ENCODE results near the gene DPM1. TPM values are rescaled to one million over a fixed set of nuclear protein-coding genes. Genes with fewer than 3 reads are reported as not detected.

The DPM1 gene
- total RNA-seq, 1 experiment from 2014 or later, result 65.5 TPM

DNA sequence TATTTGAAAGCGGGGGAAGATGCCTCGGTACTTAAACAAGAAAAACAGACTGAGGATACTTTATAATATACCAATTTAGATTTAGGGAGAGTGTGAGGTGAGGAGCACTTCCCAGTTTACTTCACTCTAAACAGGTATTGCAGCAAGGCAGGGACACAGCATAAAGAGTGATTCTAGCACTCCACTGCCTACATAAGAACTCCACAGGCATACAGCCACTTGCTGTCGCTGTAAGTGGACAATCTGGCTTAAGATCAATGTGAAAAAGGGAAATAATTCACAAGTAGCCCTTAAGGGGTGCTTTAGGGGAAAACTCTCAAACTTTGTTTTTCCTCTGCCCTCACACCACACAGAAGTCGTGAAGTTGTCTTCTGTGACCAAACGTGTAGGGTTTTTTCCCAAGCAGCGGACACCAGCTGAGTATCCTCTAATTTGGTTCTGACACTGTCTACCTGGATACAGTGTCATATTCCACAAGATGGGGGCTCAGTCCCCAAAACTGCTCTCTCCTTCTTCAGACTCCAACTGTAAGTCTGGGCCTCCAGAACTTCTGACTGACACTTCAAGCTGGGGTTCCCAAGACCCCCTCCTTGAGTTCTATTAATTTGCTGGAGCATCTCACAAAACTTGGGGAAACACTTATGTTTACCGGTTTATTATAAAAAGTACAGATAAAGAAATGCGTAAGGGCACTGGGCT, 36.4 kb downstream of the DPM1 start:
- POLR2A ChIA-PET, result no interaction called here
- no peak for TF ChIP-seq YY1 (IDR thresholded peaks at IDR 0.05; ENCODE audit: extremely low read depth, insufficient replicate concordance, low read depth, low read length)
- Histone ChIP-seq H2AFZ (ENCODE audit: low read depth, low read length, poor library complexity, severe bottlenecking) (no peak overlapping the region), H3K79me2 (ENCODE audit: insufficient read depth, low read length) (peaks cover 100% of the 10 kb centered on the region), H3K27ac (ENCODE audit: low read depth, low read length) (no peak overlapping the region), H3K9me3 (ENCODE audit: control insufficient read depth in 1 of 2, insufficient read depth in 1 of 2, low read depth in 1 of 2, low read length in 2 of 2) (no peaks in the 10 kb centered on the region), H3K9ac (ENCODE audit: low read length) (no peak overlapping the region), H3K4me1 (ENCODE audit: control insufficient read depth in 1 of 2, insufficient read depth in 2 of 2, low read length in 2 of 2) (no peaks in the 10 kb centered on the region), H3K36me3 (ENCODE audit: control insufficient read depth in 1 of 2, insufficient read depth in 2 of 2, low read length in 2 of 2) (peaks cover 23 to 39% of the 10 kb centered on the region in 2 experiments), H3K4me2 (ENCODE audit: low read length) (no peak overlapping the region), H3K4me3 (replicated peaks in 1 of 2; ENCODE audit: low read depth in 1 of 2, low read length in 2 of 2) (no peak overlapping the region), H3K9me2 (ENCODE audit: insufficient read depth) (no peaks in the 10 kb centered on the region), H4K20me1 (ENCODE audit: insufficient read depth) (peaks cover 71% of the 10 kb centered on the region; the same call in 1 of the 2 replicates), H3K27me3 (ENCODE audit: insufficient read depth, low read length) (no peaks in the 10 kb centered on the region)
- intact Hi-C loops (cut with micrococcal nuclease), result no loop called here
- DNase-seq (ENCODE audit: low read depth, low spot score) (no peak), ATAC-seq (no peak)
- CTCF ChIA-PET, result interaction anchor here (0.8 kb wide), 1 partner anchor 7 kb away, joined by 5 read pairs; no protein-coding TSS in a partner anchor
- RAD21 ChIA-PET (ENCODE audit: low non-redundant PET in 1 of 2, low total read pairs in 2 of 2, uncharacterized antibody in 2 of 2, unreplicated experiment in 2 of 2), result no interaction called here
- BruUV-seq (replicated peaks), result no TSS peak

DNA sequence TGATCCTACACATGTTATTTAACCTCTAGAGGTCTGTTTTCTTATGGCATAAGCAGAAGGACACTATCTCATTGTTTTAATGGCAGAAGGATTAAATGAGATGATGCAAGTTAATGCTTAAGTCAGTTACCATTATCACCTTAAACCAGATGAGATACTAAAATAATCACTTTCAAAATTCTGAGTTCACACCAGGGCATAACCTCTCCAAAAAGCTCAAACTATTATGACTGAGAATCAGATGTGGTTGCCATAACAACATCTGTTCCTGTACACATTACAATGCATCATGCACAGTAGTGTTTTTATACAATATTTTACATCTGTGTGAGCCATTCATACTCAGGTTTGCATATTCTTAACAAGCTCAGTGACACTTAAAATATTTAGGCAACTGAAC, 37.3 kb downstream of the DPM1 start:
- Histone ChIP-seq H3K4me1 (ENCODE audit: control insufficient read depth in 1 of 2, insufficient read depth in 2 of 2, low read length in 2 of 2) (peaks cover 0 to 5% of the 10 kb centered on the region in 2 experiments; a peak in 1 of 4 replicates), H3K27ac (ENCODE audit: low read depth, low read length) (no peak overlapping the region), H3K4me3 (replicated peaks in 1 of 2; ENCODE audit: low read depth in 1 of 2, low read length in 2 of 2) (no peak overlapping the region), H3K9ac (ENCODE audit: low read length) (no peak overlapping the region), H3K79me2 (ENCODE audit: insufficient read depth, low read length) (peaks cover 100% of the 10 kb centered on the region), H4K20me1 (ENCODE audit: insufficient read depth) (peaks cover 70% of the 10 kb centered on the region; the same call in 1 of the 2 replicates), H3K9me3 (ENCODE audit: control insufficient read depth in 1 of 2, insufficient read depth in 1 of 2, low read depth in 1 of 2, low read length in 2 of 2) (no peaks in the 10 kb centered on the region), H3K9me2 (ENCODE audit: insufficient read depth) (no peaks in the 10 kb centered on the region), H3K36me3 (ENCODE audit: control insufficient read depth in 1 of 2, insufficient read depth in 2 of 2, low read length in 2 of 2) (peaks cover 18 to 31% of the 10 kb centered on the region in 2 experiments; a peak in 3 of 4 replicates), H2AFZ (ENCODE audit: low read depth, low read length, poor library complexity, severe bottlenecking) (no peak overlapping the region), H3K27me3 (ENCODE audit: insufficient read depth, low read length) (no peaks in the 10 kb centered on the region), H3K4me2 (ENCODE audit: low read length) (no peak overlapping the region)
- ChIA-PET POLR2A (no interaction called here), RAD21 (ENCODE audit: low non-redundant PET in 1 of 2, low total read pairs in 2 of 2, uncharacterized antibody in 2 of 2, unreplicated experiment in 2 of 2) (no interaction called here), CTCF (interaction anchor here (0.8 to 1.1 kb wide), 2 partner anchors 8 kb away, joined by 5 to 7 read pairs; no protein-coding TSS in a partner anchor)
- ATAC-seq (no peak), DNase-seq (ENCODE audit: low read depth, low spot score) (no peak)
- TF ChIP-seq JUND (IDR thresholded peaks at IDR 0.05) (no peak), FOSL1 (IDR thresholded peaks at IDR 0.05; ENCODE audit: low read depth) (no peak), EZH2phosphoT487 (IDR thresholded peaks at IDR 0.05; ENCODE audit: borderline replicate concordance) (no peak), POLR2AphosphoS5 (IDR thresholded peaks at IDR 0.05; ENCODE audit: low read depth, low read length) (no peak), ZFX (IDR thresholded peaks at IDR 0.05) (no peak), YY1 (IDR thresholded peaks at IDR 0.05; ENCODE audit: extremely low read depth, insufficient replicate concordance, low read depth, low read length) (no peak), SP1 (IDR thresholded peaks at IDR 0.05; ENCODE audit: low read depth) (no peak), ELF1 (IDR thresholded peaks at IDR 0.05; ENCODE audit: borderline replicate concordance, low read depth) (no peak), RAD21 (IDR thresholded peaks at IDR 0.05; ENCODE audit: low read depth) (no peak), ZNF274 (IDR thresholded peaks at IDR 0.05; ENCODE audit: low read depth, low read length) (no peak), EZH2 (IDR thresholded peaks at IDR 0.05) (no peak)
- TF ChIP-seq, protein P1, sequence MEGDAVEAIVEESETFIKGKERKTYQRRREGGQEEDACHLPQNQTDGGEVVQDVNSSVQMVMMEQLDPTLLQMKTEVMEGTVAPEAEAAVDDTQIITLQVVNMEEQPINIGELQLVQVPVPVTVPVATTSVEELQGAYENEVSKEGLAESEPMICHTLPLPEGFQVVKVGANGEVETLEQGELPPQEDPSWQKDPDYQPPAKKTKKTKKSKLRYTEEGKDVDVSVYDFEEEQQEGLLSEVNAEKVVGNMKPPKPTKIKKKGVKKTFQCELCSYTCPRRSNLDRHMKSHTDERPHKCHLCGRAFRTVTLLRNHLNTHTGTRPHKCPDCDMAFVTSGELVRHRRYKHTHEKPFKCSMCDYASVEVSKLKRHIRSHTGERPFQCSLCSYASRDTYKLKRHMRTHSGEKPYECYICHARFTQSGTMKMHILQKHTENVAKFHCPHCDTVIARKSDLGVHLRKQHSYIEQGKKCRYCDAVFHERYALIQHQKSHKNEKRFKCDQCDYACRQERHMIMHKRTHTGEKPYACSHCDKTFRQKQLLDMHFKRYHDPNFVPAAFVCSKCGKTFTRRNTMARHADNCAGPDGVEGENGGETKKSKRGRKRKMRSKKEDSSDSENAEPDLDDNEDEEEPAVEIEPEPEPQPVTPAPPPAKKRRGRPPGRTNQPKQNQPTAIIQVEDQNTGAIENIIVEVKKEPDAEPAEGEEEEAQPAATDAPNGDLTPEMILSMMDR (IDR thresholded peaks at IDR 0.05 in 2 of 3, conservative IDR thresholded peaks at IDR 0.05 in 1 of 3; ENCODE audit: borderline replicate concordance in 1 of 3, insufficient read depth in 1 of 3, low read depth in 2 of 3, low read length in 2 of 3), result no peak
- intact Hi-C loops (cut with micrococcal nuclease), result no loop called here
- no TSS peak for BruUV-seq (replicated peaks)

Measured in HCT116 (cell line).